IMR-90 (cell line): ENCODE data around the gene TMTC2. TPM values are rescaled to one million over a fixed set of nuclear protein-coding genes. Genes with fewer than 3 reads are reported as not detected.

ENCODE experiments used
- ATAC-seq: fragments of 200-7000 bp; cut with Tn5 transposase; 2 replicates; pipeline ENCODE4 v1.9.1; 2020; ENCODE audit warnings: low read depth, mild to moderate bottlenecking, moderate library complexity
- BruUV-seq: library from RNA; stranded (reverse); fragments of 400-500 nt; replicated peaks from 2 replicates; lab custom pipeline; 2021; lab: Mats Ljungman, UMichigan
- CTCF ChIA-PET: fragments of 300-600 bp; formaldehyde crosslinking; extraction: SDS; loops from one replicate; lab custom pipeline; 2021; ENCODE audit warnings: antibody characterized with exemption; lab: Yijun Ruan, JAX
- POLR2A ChIA-PET: fragments of 300-600 bp; sonication (Branson Sonifier 250); formaldehyde crosslinking; loops from one replicate; lab custom pipeline; 2022; ENCODE audit warnings: antibody characterized with exemption; ENCODE audit not compliant: unreplicated experiment; lab: Charles Lee
- DNase-seq: peaks from one replicate; pipeline ENCODE4 v3.0.0; 2013
- H2AFZ ChIP-seq: replicated peaks from 2 replicates; pipeline ENCODE3; 2013; ENCODE audit warnings: low read length, mild to moderate bottlenecking; ENCODE audit not compliant: poor library complexity
- H2AK5ac ChIP-seq: 2 replicates; pipeline ENCODE4 v1.6.1; 2013; ENCODE audit warnings: low read depth, low read length, inconsistent platforms
- H2AK9ac ChIP-seq: replicated peaks from 2 replicates; pipeline ENCODE3; 2013; ENCODE audit warnings: mild to moderate bottlenecking, low read depth, low read length, moderate library complexity; ENCODE audit not compliant: poor library complexity
- H2BK120ac ChIP-seq: 2 replicates; pipeline ENCODE4 v1.6.1; 2013; ENCODE audit warnings: low read depth, low read length, inconsistent platforms
- H2BK15ac ChIP-seq: 3 replicates; pipeline ENCODE4 v1.6.1; 2013; ENCODE audit warnings: low read depth, low read length, inconsistent platforms
- H2BK20ac ChIP-seq: 2 replicates; pipeline ENCODE4 v1.6.1; 2013; ENCODE audit warnings: low read depth, mild to moderate bottlenecking, inconsistent platforms, low read length, moderate library complexity
- H2BK5ac ChIP-seq: 2 replicates; pipeline ENCODE4 v1.6.1; 2013; ENCODE audit warnings: mild to moderate bottlenecking, low read depth, low read length, inconsistent platforms; ENCODE audit not compliant: poor library complexity, severe bottlenecking
- H3K14ac ChIP-seq: replicated peaks from 2 replicates; pipeline ENCODE4 v1.6.1; 2013; ENCODE audit warnings: low read depth, low read length, inconsistent platforms
- H3K18ac ChIP-seq: 2 replicates; pipeline ENCODE4 v1.6.1; 2013; ENCODE audit warnings: low read depth, low read length, control low read depth
- H3K23ac ChIP-seq: 2 replicates; pipeline ENCODE4 v1.6.1; 2013; ENCODE audit warnings: low read depth, low read length, inconsistent platforms
- H3K27ac ChIP-seq: 2 replicates; pipeline ENCODE4 v1.5.1; 2013; ENCODE audit warnings: mild to moderate bottlenecking, control low read depth, low read length; ENCODE audit not compliant: insufficient read depth
- H3K27me3 ChIP-seq: 2 replicates; pipeline ENCODE4 v1.6.1; 2013; ENCODE audit warnings: low read length; ENCODE audit not compliant: control insufficient read depth, insufficient read depth
- H3K36me3 ChIP-seq: 2 replicates; pipeline ENCODE4 v1.6.1; 2013; ENCODE audit warnings: low read length, mixed read lengths; ENCODE audit not compliant: control insufficient read depth, insufficient read depth
- H3K4ac ChIP-seq: 2 replicates; pipeline ENCODE4 v1.6.1; 2013; ENCODE audit warnings: low read depth, low read length, inconsistent platforms
- H3K4me1 ChIP-seq: 2 replicates; pipeline ENCODE4 v1.6.1; 2013; ENCODE audit warnings: low read length, mixed read lengths; ENCODE audit not compliant: control insufficient read depth, insufficient read depth
- H3K4me2 ChIP-seq: 2 replicates; pipeline ENCODE4 v1.6.1; 2013; ENCODE audit warnings: low read depth, mild to moderate bottlenecking, control low read depth, low read length, moderate library complexity
- H3K4me3 ChIP-seq: 2 replicates; pipeline ENCODE4 v1.5.1; 2013; ENCODE audit warnings: low read depth, mild to moderate bottlenecking, control low read depth, low read length, moderate library complexity; ENCODE audit not compliant: insufficient read depth
- H3K56ac ChIP-seq: 2 replicates; pipeline ENCODE4 v1.6.1; 2013; ENCODE audit warnings: low read length, inconsistent platforms; ENCODE audit not compliant: insufficient read depth; ENCODE audit errors: extremely low read depth
- H3K79me1 ChIP-seq, 2 experiments: 2 replicates each; pipeline ENCODE4 v1.6.1; 2013; ENCODE audit warnings: low read length in 2 of 2, inconsistent platforms in 1 of 2, low read depth in 1 of 2
- H3K9ac ChIP-seq: 2 replicates; pipeline ENCODE4 v1.6.1; 2013; ENCODE audit warnings: low read depth, low read length, control low read depth
- H3K9me1 ChIP-seq: 2 replicates; pipeline ENCODE4 v1.6.1; 2013; ENCODE audit warnings: low read length, inconsistent platforms; ENCODE audit not compliant: insufficient read depth
- H3K9me3 ChIP-seq: 2 replicates; pipeline ENCODE4 v1.6.1; 2013; ENCODE audit warnings: low read length; ENCODE audit not compliant: control insufficient read depth, insufficient read depth
- H4K20me1 ChIP-seq: 2 replicates; pipeline ENCODE4 v1.6.1; 2013; ENCODE audit warnings: low read length, inconsistent platforms; ENCODE audit not compliant: insufficient read depth
- H4K5ac ChIP-seq: 2 replicates; pipeline ENCODE4 v1.6.1; 2013; ENCODE audit warnings: mild to moderate bottlenecking, low read depth, low read length, control low read depth
- H4K8ac ChIP-seq, 2 experiments: 2 replicates each; pipeline ENCODE4 v1.6.1; 2013; ENCODE audit warnings: low read depth in 2 of 2, low read length in 2 of 2, control low read depth in 1 of 2, inconsistent platforms in 1 of 2
- H4K91ac ChIP-seq: 2 replicates; pipeline ENCODE4 v1.6.1; 2013; ENCODE audit warnings: low read depth, low read length, inconsistent platforms; ENCODE audit not compliant: insufficient read depth
- BHLHE40 ChIP-seq: fragments of 150-350 bp; IDR thresholded peaks from 2 replicates; pipeline ENCODE4 v1.6.1; 2016; ENCODE audit warnings: mild to moderate bottlenecking, low read depth, low read length
- CHD1 ChIP-seq: IDR thresholded peaks from 2 replicates; pipeline ENCODE4 v1.6.1; 2012; ENCODE audit warnings: low read depth, low read length, improper control_type of control experiment
- SMC3 ChIP-seq: fragments of 150-350 bp; IDR thresholded peaks from 2 replicates; pipeline ENCODE4 v1.6.1; 2016; ENCODE audit warnings: low read depth, mild to moderate bottlenecking, antibody characterized with exemption, low read length, moderate library complexity
- WGBS, 2 experiments: methylation state at CpG; one replicate each; pipeline versions ENCODE4 v1.1.5 to v1.1.7; 2013; ENCODE audit warnings: missing lambda C conversion rate in 2 of 2; ENCODE audit not compliant: insufficient read length in 1 of 2; ENCODE audit errors: extremely low coverage in 2 of 2; 5-methylcytosine and 5-hydroxymethylcytosine counted together
- dilution Hi-C: fragments of 300-500 bp; cut with HindIII; formaldehyde crosslinking; loops from one replicate; pipeline ENCODE4 v1.14.3; 2018; ENCODE audit warnings: low sequenced_read_pairs; ENCODE audit not compliant: unreplicated experiment
- in situ Hi-C: fragments of 300-500 bp; cut with MboI; formaldehyde crosslinking; loops from 3 replicates; pipeline ENCODE4 v1.14.3; 2019; ENCODE audit warnings: low sequenced_read_pairs, inconsistent platforms, mixed read lengths
- intact Hi-C: fragments of 100-400 bp; cut with micrococcal nuclease; formaldehyde crosslinking; loops from 2 replicates; pipeline ENCODE4 v1.10.0; 2022
- polyA plus RNA-seq, 3 experiments: library from polyadenylated mRNA; depleted of rRNA; stranded (reverse); fragments of >200 nt; gene quantifications; 2 replicates each; pipeline ENCODE4 v1.2.3, GENCODE V29; 2012; ENCODE audit warnings: low replicate concordance in 1 of 3
- total RNA-seq: library from RNA; depleted of rRNA; stranded (reverse); fragments of >200 nt; gene quantifications from 2 replicates; pipeline ENCODE4 v1.2.3, GENCODE V29; 2012

The TMTC2 gene
- total and polyA plus RNA-seq, 2 of the 4 experiments (the other 2 are of a cell fraction): 0.56 to 1.4 TPM

- dilution Hi-C loops: no loop called here
- BruUV-seq: no TSS peak
These were observed 362.6 kb downstream of the TMTC2 start for GRCh38 chr12:83049306-83049705.

More at GRCh38 chr12:83049306-83049705, 362.6 kb downstream of the TMTC2 start:
- no peak overlapping the region for H2BK5ac ChIP-seq
- no peak overlapping the region for H3K18ac ChIP-seq
- no peak overlapping the region for H2AFZ ChIP-seq
- no peak overlapping the region for H2AK5ac ChIP-seq
- no peaks in the 10 kb centered on the region for H3K79me1 ChIP-seq
- no peak overlapping the region for H4K8ac ChIP-seq
- ATAC-seq (no peak), DNase-seq (no peak)
- TF ChIP-seq CHD1 (no peak), SMC3 (no peak), BHLHE40 (no peak)
- CTCF ChIA-PET: no interaction called here
- H2BK15ac ChIP-seq: no peak overlapping the region
- no peak overlapping the region for H3K4me3 ChIP-seq
- WGBS, 2 experiments: no CpG with 5 or more reads among the region's 5 CpGs
- no peak overlapping the region for H3K14ac ChIP-seq
- POLR2A ChIA-PET: no interaction called here
- H3K27ac ChIP-seq: no peak overlapping the region
- no peak overlapping the region for H4K91ac ChIP-seq
- H3K4me2 ChIP-seq: no peak overlapping the region
- H2BK120ac ChIP-seq: no peak overlapping the region
- no peaks in the 10 kb centered on the region for H3K27me3 ChIP-seq
- H3K9me1 ChIP-seq: no peaks in the 10 kb centered on the region
- no peak overlapping the region for H3K4ac ChIP-seq
- in situ Hi-C loops: no loop called here
- no peaks in the 10 kb centered on the region; the same call in 1 of the 2 replicates for H3K9me3 ChIP-seq
- H3K36me3 ChIP-seq: no peaks in the 10 kb centered on the region
- H3K56ac ChIP-seq: no peak overlapping the region
- H3K4me1 ChIP-seq: no peaks in the 10 kb centered on the region
- no peak overlapping the region for H3K23ac ChIP-seq
- H4K5ac ChIP-seq: no peak overlapping the region
- H2BK20ac ChIP-seq: no peak overlapping the region
- no peak overlapping the region for H3K9ac ChIP-seq
- intact Hi-C loops: no loop called here
- H4K20me1 ChIP-seq: no peaks in the 10 kb centered on the region
- no peak overlapping the region for H2AK9ac ChIP-seq
